ENCODE measurements around the gene MYOCOS.

DNA sequence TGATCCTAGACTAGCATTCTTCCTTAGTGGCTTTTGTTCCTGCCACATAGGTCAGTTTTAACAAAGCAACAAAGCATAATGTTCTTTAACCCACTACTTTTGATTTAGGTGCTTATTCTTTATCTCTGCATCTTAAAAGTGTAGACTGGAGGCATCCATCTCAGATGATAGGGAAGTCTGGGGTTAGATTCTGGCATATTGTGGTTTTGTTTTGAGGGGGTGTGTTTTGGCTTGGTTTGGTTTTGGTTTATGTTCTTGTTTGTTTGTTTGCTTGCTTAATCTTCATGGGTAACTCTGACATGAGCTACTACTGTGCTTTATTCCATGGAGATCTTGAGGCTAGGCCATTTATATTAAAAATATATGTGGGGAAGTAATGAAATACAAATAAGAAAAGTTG lies 40.3 kb upstream of the MYOCOS start:
- TF ChIP-seq TFCP2L1 (CRISPR knock-in tag; IDR thresholded peaks at IDR 0.05) = no peak
- TF ChIP-seq MAZ (IDR thresholded peaks at IDR 0.05; ENCODE audit: borderline replicate concordance, low read depth, low read length) = no peak
- no peak for TF ChIP-seq BHLHE40 (IDR thresholded peaks at IDR 0.05; ENCODE audit: low read depth, low read length)
- TF ChIP-seq KDM1A (IDR thresholded peaks at IDR 0.05; ENCODE audit: low read depth) = no peak
- TF ChIP-seq, protein P1, sequence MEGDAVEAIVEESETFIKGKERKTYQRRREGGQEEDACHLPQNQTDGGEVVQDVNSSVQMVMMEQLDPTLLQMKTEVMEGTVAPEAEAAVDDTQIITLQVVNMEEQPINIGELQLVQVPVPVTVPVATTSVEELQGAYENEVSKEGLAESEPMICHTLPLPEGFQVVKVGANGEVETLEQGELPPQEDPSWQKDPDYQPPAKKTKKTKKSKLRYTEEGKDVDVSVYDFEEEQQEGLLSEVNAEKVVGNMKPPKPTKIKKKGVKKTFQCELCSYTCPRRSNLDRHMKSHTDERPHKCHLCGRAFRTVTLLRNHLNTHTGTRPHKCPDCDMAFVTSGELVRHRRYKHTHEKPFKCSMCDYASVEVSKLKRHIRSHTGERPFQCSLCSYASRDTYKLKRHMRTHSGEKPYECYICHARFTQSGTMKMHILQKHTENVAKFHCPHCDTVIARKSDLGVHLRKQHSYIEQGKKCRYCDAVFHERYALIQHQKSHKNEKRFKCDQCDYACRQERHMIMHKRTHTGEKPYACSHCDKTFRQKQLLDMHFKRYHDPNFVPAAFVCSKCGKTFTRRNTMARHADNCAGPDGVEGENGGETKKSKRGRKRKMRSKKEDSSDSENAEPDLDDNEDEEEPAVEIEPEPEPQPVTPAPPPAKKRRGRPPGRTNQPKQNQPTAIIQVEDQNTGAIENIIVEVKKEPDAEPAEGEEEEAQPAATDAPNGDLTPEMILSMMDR (IDR thresholded peaks at IDR 0.05) = no peak
- TF ChIP-seq NFE2L2 (conservative IDR thresholded peaks at IDR 0.05; ENCODE audit: low read length) = no peak
- no peak for TF ChIP-seq EHF (CRISPR knock-in tag; IDR thresholded peaks at IDR 0.05)

All from A549 (cell line).